ENCODE data around the gene EPB41L1.
"Not testable (repeated sequence)": the region's sequence is repeated elsewhere in the genome, so short reads cannot be mapped to it uniquely, and the experiment has no call there.

Gene EPB41L1

DNA sequence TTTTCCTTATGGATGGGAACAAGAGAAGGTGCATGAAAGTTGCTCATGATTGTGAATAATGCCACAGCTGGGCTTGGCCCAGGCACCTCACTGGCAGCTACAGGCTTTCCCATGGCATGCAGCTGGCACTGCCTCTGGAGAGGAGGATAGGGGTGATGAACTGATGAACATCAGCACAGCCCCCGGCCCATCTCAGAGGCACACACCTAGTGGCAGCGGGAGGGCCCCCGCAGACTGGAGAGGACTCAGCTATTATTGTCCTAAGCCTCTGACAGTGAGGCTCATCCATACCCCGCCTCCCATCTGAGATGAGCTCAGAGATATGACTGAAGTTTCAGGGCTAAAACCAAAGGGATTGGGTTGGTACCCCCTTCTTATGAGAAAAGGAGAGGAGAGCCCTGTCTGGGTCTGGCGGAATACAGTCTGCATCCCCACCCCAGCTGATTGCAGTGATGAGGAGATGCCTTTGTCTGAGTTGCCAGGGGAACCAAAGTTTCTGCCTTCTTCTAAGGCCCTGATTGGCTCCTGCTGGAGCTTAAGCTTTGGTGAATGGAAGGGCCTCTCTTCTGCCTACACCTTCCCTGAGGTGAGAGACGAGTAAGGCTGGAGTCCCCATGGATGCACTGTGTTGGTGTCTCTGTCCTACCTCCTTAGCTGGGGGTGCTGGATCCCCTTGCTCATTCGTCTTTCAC lies 27.6 kb upstream of the EPB41L1 start:
- no peak for DNase-seq

DNA sequence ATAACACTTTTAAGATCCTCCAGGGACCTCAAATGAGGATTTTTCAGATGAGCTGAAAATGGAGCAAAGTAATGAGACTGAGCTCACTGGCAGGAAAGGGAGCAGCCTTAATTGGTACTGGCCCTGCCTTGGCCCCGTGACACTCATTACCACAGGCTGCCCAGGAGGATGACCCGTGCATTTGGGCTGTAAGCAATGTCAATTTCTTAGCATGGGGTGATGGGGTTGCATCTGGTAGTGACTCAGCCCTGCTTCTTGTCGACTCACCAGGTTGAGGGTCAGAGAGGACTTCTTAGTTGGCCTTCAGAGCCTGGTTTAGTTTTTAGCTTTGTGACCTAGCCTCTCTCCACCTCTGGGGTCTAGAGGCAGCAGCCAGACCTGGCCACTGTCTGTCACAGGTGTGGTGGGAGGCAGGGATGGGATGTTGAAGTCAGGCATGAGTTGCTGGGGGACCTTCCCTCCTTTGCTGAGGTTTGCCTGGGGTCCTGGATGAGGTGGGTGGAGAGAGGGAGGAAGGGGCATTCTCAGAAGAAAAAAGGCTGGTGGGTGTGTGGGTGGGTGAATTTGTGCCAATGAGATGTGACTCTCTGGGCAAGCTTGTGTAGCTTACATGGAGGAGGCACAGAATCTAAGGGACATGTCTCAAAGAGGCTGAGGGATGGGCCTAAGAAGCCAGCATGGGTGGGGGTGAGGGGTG lies 25.9 kb upstream of the EPB41L1 start:
- DNase-seq = peak; percentile 84

DNA sequence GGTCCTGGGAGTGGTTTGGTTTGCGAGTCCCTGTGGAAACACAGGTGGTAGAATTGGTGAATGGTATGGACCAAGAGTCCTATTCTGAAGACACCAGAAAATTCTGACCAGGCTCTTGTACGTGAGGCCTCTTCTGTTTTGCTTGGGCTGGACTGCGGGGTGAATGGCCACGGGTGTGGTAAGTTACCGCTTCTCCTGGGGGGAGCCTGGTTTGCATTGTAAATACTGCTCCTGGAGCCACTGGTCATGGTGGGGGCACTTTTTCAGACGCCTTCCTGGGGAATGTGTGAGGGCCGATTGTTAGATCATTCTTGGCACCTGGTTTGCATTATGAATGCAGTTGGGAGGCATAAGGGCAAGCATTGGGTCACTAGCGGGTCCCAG lies 25.4 kb upstream of the EPB41L1 start:
- no peak for DNase-seq

DNA sequence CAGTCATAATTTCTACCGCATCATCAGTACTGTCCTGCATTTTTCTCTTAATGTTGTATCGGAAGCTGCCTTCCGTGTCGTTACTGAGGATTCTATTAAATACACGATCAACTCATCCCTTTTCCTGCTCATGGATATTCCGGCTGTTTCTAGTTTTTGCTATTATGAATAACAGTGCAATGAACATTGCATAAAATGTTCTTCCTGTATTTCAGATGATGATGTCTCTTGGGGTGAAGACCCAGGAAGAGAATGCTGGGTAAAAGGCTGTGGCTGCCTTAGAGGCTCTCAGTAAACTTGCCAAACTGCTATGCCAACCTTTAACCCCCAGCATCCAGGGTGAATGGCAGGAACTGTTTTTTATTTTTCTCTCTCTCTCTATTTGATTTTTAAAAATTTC lies 24.1 kb upstream of the EPB41L1 start:
- peak; percentile 40 for DNase-seq

DNA sequence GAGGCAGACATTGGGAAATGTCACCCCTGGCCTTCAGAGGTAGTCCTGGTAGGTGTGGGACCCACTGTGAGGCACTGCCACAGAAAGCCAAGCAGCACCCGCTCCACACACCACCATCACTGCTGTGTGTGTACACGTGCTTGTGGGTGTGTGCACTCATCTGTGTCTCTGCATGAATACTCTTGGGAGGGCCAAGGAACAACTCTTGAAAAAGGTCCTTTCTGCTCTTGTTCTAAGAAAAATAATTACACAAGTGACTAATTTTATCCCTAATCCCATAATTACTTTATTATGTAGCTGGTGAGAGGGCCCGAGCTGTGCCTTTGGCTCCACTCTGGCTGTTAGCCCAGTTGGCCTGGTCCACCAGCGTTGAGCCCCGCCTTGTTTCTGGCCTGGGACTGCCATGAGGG lies 21.7 kb upstream of the EPB41L1 start:
- DNase-seq = no peak

DNA sequence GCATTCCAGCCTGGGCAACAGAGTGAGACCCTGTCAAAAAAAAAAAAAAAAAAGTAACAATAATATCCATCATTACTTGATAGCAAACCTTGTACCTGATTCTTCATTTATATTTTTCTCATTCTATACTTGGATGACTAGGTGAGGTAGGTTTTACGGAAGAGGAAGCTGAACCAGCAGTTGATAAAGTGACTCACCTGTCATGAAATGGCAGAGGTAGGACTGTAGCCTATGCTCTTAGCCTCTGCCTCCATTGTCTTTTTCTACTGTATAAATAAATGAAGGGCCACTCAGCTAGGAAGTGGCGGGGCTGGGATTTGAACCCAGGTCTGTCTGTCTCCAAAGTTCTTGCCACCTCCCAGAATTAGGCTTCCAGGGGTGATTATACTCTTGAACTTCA lies 20.7 kb upstream of the EPB41L1 start:
- no peak for DNase-seq

DNA sequence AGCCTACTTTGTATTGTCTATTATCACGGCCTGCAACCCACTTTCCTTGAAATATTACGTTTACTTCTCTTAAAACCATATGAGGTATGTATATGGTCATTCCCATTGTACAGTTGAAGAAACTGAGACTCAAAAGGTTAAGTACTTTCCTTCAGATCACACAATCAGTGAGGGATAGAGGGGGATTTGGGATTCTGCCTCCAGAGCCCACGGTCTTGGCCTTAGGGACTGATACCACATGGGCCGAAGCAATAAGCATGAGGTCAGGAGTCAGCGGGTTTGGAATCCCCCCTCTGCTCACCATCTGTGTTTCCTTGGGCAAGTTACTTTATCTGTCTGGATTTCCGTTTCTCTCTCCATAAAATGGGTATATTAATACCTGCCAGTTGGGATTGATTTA lies 19.4 kb upstream of the EPB41L1 start:
- no peak for DNase-seq

DNA sequence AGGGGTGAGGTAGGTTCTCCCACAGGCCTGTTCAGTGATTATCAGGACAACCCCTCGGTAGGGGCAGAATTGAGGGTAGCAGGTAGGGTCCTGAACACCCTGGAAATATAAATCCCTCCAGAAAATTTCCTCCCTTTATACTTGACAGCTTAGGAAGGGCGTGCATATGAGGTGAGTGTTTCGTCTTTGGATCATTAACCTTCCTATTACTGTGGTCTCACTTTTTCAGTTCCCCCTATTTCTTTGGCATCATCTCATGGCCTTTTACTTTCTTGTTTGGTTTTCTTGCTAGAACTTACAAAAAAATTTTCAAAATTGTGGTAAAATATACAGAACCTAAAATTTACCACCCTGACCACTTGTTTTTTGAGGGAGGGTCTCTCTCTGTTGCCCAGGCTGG lies 18.7 kb upstream of the EPB41L1 start:
- no peak for DNase-seq

DNA sequence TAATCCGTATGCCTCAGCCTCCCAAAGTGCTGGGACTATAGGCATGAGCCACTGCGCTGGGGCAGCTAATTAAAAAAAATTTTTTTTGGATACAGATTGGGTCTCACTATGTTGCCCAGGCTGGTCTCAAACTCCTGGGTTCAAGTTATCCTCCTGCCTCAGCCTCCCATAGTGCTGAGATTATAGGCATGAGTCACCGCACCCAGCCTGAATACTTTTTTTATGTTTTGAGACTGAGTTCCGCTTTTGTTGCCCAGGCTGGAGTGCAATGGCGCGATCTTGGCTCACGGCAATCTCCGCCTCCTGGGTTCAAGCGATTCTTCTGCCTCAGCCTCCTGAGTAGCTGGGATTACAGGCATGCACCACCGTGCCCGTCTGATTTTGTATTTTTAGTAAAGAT lies 17.2 kb upstream of the EPB41L1 start:
- not testable (repeated sequence) for DNase-seq

DNA sequence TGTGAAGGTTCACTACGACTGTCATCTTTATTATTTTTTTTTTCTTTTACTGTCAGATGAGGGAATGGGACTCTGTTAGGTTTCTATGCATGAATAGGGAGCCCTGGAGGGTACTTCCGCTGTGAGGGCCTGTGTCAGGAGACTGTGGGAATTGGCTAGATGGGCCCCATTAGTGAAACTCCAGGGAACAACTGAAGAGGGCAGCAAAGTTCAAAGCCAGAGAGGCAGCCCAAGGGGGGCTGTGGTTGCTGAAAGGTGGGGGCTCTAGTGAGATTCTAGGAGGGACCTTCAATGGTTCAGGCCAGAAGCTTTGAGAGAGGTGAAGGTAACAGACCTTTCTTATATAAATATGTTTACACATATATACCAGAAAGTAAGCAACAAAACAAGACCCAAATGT lies 13.2 kb upstream of the EPB41L1 start:
- no peak for DNase-seq

DNA sequence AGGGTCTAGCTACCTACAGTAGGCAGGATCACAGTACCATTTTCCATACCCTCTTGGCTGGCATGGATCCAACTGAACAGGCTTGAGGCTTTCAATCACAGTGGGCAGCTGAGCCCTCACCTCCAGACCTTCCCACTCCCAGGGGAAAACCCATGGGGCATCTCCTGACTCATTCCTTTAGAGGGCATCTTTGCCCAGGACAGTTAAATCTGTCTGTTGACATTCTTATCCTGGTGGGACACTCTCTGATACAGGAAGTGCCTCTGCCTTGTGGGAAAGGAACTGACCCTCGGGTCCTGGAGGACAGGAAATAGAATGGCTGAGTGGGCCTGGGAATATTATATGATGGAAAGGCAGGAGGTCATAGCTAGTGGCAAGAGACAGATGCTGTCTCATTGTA lies 10.2 kb upstream of the EPB41L1 start:
- no peak for DNase-seq

DNA sequence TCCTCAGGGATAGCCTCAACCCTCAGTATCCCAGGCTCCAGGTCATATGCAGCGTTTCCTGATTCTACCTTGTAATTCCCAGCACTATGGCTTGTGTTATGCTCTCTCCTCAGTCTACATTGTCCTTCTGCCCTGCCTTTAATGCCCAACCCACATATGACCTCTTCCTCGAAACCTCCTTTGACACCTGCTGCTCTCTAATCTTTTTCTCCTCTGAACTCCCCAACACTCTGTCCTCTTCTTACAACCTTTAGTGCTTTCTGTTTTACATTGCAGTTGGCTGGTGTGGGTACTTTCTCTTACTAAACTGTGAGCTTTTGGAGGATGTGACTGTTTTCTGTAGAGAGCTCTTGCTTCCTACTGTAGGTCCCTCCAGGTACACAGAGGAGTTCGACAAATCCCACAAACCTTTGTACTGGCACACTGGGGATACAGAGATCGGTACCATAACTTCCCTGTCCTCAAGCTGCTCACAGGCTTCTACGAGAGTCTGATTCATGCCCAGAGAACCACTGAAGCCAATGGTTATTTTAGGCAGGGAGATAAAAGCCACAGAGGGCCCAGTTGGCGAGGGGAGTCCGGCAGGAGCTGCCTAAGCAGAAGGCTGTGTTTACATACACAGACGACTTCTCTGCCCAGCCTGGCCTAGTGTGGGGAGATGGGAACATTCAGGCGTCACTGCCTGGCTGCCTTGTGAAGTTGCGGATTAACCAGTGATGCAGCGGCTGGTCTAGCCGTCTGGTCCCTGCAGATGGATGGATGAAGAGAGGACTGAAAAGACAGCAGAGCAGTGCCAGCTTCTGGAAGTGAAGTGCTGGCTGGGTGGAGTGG lies 8.4 kb upstream of the EPB41L1 start:
- DNase-seq = no peak

DNA sequence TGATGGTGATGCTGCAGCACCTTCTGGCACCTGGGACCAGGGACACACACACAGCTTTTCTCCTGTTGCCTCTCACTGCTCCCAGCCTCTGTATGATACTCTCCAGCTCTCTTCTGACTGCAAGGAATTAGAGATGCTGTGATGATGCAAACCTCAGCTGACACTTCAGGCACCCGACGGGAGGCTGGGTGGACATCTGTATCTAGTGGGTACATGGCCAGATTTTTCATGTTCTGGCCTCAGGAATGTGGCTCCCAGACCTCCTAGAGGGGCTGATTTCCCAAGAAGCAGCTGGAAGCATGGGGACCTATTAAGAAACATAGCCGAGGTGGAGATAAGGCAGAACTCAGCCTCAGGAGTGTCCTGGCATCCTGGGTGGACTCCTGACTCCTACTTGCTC lies 6.8 kb upstream of the EPB41L1 start:
- DNase-seq = no peak

DNA sequence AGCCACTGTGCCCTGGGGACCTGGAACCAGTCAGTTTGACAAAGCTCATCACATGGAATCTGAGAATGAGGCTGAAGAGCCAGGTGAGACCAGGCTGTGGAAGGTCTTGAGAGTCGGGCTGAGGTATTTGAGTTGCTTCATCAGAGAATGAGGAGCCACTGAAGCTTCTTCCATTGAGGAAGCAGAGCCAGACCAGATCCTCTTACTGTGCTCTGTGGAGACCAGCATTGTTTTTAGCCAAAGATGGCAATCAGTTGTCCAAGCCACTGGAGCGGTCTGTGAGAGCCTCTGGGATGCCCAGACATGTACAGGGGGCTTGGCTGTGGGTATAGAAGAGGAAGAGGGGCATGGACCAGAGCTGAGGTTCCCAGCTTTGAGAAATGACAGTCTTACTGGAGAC lies 6.1 kb upstream of the EPB41L1 start:
- no peak for DNase-seq

DNA sequence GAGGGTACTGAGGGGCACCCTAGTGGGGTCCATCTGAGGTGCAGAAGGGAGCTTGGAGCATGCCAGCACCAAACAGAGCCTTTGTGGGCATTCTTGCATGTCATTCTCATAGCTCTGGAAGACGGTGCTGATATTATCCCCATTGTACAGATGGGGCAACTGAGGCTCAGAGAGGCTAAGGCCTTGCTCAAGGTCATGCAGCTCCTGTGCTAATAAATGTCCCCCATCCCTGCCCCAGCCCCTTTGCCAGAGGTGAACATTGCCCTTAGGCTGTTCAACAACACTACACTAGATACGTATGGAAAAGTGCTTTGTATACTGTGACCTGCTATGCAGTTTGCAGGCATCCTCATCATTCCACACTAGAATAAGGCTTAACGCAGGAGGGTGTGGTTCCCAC lies 5.5 kb upstream of the EPB41L1 start:
- no peak for DNase-seq

DNA sequence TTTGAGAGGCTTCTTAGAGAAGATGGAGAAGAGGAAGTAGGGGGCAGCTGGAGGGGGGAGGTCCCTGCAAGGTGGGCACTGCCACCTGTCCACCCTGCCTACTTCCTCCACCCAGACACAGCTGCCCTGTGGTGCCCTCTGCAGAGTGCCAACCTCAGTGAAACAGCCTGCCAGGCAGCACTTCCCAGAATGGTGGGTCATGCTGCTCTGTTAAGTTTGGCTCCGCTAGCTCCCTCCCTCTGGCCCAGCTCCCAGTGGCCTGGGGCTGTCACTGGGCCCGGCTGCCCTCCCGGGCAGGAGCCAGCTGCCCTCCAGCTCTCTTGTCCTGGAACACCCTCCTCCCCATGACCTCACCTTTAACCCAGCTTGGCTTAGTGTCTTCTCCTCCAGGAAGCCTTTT lies 5.1 kb upstream of the EPB41L1 start:
- no peak for DNase-seq

DNA sequence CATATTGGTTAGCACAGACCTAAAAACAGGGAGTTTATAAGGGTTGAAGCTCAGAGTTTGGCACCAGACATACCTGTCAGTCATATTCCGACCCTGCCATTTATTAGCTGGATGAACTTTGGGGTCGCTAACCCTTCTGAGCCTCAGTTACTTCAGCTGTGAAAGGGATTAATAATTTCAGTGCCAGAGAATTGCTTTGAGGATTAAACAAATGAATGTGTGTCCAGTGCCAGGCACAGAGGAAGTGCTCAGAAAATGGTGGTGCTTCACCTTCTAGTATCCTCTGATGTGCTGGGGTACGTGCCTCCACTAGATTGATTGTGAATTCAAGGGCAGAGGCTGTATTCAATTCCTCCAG lies 4.1 kb upstream of the EPB41L1 start:
- DNase-seq = no peak

DNA sequence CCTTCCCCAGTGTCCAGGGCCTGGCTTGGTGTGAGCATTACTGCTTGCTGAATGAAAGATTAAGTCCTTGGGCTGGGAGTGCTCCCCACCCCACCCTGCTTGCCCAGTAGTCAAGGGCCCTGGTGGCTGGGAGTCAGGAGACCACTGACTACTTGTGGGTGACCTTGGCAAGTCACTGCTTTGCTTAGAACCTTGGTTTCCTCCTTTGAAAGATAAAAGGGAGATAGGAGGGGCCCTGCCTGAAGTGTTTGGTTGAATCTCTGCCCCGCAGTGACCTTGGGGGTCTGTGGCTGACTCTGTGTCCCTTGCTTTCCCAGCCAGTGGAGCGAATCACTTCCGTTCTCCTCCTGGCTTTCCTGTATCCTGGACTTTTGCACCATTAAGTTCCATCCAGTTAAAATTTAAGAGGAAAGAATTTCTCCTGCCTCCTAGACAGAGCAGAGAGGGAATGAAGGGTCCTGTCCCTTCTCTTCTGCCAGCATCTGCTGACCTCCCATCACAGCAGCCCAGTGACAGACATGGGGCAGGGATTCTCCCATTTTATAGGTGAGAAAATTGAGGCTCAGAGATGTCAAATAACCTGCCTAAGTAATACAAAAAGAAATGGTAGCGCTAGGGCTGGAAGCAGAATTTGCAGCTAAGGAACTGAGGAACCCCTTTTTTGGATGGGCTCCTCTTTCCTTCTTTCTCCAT lies 3.5 kb upstream of the EPB41L1 start:
- no peak for DNase-seq

DNA sequence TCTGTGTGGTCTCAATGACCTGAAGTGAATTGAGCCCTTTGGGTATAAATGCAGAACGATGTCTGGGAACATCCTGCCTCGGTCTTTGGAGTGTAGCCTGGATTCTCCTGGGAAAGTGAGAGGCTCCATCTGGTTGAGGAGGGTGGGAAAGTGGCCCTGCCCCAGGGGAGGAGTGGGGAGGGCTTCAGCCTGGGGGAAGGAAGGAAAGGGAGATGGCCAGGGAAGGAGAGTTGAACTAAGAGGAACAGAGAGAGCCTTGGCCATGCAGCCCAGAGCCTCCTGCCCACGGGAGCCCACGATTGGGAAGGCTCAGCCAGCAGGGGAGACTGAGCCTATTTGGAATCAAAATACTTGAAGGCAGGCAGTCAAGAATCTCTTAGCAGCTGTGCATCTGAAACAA lies 2.3 kb upstream of the EPB41L1 start:
- DNase-seq = no peak

DNA sequence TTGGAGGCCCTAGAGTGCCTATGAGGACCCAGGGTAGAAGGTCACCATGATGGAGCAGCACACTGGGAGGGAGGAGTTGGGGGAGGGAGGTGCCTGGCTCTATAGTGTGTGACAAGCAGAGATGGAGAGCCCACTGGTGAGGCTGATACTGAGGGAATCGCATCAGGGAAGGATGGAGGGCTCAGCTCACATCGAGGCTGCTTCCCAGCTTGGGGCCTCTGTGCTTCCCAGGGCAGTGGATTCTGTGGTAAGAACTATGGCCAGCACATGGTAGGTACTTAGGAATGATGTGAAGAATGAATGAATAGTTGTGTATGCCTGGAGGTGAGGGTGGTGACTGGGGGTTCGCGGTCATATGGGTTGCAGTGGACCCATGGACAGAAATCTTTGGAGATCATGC lies 1.3 kb upstream of the EPB41L1 start:
- DNase-seq = no peak

DNA sequence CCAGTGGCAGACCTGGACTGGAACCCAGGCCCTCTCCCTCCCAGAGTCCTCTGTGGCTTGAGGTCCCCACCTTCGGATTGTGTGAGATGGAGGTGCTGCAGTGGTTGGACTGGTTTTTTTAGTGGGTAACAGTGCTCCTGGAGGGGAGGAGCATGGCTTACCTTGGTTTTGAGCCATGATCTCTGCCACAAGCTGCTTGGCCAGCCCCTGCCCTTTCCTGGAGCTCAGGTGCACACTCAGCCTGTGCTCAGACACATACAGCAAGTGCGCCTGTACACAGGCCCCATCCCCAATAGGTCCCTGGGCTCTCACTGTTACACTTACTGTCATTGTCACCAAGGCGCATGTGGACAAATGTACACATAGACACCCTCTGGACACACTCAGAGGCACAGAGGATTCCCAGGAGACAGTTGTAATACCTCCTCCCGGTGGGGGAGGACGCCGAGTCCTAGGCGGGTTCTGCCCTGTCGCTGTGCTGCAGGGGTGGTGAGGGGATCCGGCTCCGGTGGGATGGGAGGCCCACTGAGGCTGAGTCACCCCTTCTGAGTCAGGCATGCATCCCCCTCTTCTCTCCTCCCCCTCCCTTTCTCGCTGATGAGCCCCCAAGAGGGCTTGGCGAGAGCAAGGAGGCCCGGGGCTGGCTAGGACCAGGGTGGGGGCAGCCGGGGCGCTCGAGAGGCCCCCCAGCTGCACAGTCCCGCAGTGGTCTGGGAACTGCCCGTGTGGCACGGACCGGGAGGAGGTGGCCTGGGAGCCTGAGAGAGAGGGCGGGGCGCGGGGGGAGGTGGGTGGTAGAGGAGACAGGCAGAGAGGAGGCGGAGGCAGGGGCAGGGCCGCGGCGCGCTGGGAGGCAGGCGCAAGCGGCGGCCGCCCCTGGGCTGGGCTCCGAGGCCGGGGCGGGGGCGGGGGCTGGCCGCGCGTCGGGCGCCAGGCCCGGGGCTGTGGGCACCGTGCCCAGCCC lies 522 bp upstream of the EPB41L1 start:
- DNase-seq = peak; percentile 43

DNA sequence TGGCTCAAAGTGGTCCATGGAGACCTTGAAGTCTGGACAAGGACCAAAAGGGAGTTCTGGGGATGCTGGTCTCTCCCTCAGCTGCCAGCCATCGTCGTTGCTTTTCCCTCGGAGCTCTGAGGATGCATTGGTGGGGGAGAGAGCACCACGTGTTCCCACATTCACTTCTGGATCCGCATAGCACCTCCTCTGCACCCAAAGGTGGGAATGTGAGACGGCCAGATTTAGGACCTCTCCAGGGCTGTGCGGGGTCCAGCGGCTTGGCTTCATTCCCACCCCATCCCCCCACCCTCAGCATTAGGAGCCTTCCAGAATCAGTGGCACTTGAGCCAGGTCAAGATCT lies 1.1 kb downstream of the EPB41L1 start:
- DNase-seq = no peak

DNA sequence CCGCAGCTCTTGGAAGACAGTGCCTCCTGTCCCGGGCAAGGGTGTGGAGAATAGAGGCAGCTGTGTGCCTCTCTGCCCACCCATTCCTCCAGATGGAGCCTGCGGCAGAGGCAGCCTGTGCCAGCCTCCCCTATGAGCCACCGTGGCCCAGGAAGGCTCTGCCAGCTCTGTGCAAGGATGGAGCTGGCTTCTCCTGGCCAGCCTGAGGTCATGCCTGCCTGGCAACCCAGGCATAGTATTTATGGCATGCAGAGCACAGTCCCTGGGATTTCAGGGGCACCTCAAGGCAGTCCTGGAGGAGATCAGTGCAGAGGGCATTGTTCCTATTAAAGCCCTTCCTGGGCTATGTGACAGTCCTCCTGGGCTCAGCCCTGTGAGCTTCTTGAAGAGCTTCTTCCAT lies 1.5 kb downstream of the EPB41L1 start:
- no peak for DNase-seq
